Measurements from ENCODE around the gene RRP15.

DNA sequence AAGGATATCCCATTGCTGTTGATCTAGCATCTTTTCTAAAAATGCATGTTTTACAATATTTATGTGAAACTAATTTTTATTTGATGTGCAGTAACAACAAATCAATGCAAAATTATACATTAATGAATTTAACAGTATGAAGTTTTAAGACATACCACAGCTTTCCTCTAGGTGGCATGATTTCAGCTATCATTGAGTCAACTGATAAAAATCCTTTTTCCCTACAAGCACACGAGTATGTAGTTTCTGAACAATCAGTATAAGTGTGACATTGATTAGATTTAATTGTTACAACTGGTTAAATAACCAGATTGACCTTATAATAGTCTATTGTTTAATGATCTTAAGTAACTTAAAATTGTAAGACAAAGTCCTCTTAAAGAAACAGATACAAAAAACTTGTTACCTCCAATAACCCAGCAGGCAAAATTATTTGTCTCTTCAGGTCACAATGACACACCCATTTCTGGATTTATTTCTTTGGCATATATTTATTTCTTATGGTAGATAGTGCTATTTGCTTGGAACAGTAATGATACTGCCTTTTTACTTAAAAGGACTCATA, 54.3 kb downstream of the RRP15 start:
- TF ChIP-seq, protein P1, sequence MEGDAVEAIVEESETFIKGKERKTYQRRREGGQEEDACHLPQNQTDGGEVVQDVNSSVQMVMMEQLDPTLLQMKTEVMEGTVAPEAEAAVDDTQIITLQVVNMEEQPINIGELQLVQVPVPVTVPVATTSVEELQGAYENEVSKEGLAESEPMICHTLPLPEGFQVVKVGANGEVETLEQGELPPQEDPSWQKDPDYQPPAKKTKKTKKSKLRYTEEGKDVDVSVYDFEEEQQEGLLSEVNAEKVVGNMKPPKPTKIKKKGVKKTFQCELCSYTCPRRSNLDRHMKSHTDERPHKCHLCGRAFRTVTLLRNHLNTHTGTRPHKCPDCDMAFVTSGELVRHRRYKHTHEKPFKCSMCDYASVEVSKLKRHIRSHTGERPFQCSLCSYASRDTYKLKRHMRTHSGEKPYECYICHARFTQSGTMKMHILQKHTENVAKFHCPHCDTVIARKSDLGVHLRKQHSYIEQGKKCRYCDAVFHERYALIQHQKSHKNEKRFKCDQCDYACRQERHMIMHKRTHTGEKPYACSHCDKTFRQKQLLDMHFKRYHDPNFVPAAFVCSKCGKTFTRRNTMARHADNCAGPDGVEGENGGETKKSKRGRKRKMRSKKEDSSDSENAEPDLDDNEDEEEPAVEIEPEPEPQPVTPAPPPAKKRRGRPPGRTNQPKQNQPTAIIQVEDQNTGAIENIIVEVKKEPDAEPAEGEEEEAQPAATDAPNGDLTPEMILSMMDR (conservative IDR thresholded peaks at IDR 0.05), result peak; percentile 87
- no peak for TF ChIP-seq ZFX (IDR thresholded peaks at IDR 0.05)
